ENCODE results near the gene SEC31B. TPM values are rescaled to one million over a fixed set of nuclear protein-coding genes. Genes with fewer than 3 reads are reported as not detected.

SEC31B gene
- total and polyA plus RNA-seq, 2 donors from 2014 or later = 5.6 to 10.6 TPM

GRCh38 chr10:100565206-100565985 lies 45.7 kb upstream of the SEC31B start:
- peak in 1 of 5 donors; percentile 36 for DNase-seq
- Histone ChIP-seq H3K27me3 (ENCODE audit: control insufficient read depth, insufficient read depth, low read length) (peaks cover 8% of the 10 kb centered on the region), H3K4me1 (ENCODE audit: control insufficient read depth in 2 of 3, insufficient read depth in 2 of 3, low read depth in 1 of 3, low read length in 3 of 3) (peaks cover 0 to 5% (median 0%) of the 10 kb centered on the region in 3 donors), H3K4me3 (ENCODE audit: low read length in 3 of 3) (no peak overlapping the region), H3K9ac (ENCODE audit: low read length in 3 of 3) (no peak overlapping the region), H3K36me3 (ENCODE audit: control insufficient read depth in 2 of 3, insufficient read depth in 3 of 3, low read length in 3 of 3) (no peaks in the 10 kb centered on the region), H3K9me3 (ENCODE audit: control insufficient read depth in 2 of 3, insufficient read depth in 1 of 3, low read length in 3 of 3) (peaks cover 0 to 3% (median 0%) of the 10 kb centered on the region in 3 donors), H3K27ac (ENCODE audit: low read depth in 2 of 2, low read length in 2 of 2) (no peak overlapping the region)
- intact Hi-C loops (cut with DNase I) = loop anchor here (10.0 kb wide), 1 partner anchor 309 kb away; no protein-coding TSS in a partner anchor
- FAIRE-seq = no peak
- no peak for TF ChIP-seq CTCF (IDR thresholded peaks at IDR 0.05; ENCODE audit: borderline replicate concordance, extremely low read depth, insufficient read depth)

GRCh38 chr10:100562008-100562672 lies 42.5 kb upstream of the SEC31B start:
- Histone ChIP-seq H3K9ac (ENCODE audit: low read length in 3 of 3) (no peak overlapping the region), H3K36me3 (ENCODE audit: control insufficient read depth in 2 of 3, insufficient read depth in 3 of 3, low read length in 3 of 3) (no peaks in the 10 kb centered on the region), H3K4me3 (ENCODE audit: low read length in 3 of 3) (no peak overlapping the region), H3K4me1 (ENCODE audit: control insufficient read depth in 2 of 3, insufficient read depth in 2 of 3, low read depth in 1 of 3, low read length in 3 of 3) (no peaks in the 10 kb centered on the region), H3K27me3 (ENCODE audit: control insufficient read depth, insufficient read depth, low read length) (peaks cover 5% of the 10 kb centered on the region), H3K27ac (ENCODE audit: low read depth in 2 of 2, low read length in 2 of 2) (no peak overlapping the region), H3K9me3 (ENCODE audit: control insufficient read depth in 2 of 3, insufficient read depth in 1 of 3, low read length in 3 of 3) (no peaks in the 10 kb centered on the region)
- peak; percentile 99 for TF ChIP-seq CTCF (IDR thresholded peaks at IDR 0.05; ENCODE audit: borderline replicate concordance, extremely low read depth, insufficient read depth)
- intact Hi-C loops (cut with DNase I) = loop anchor here (10.0 kb wide), 1 partner anchor 313 kb away; no protein-coding TSS in a partner anchor
- DNase-seq (peak; percentile 90 to 94 (median 93)), FAIRE-seq (no peak)

- no peak for TF ChIP-seq CTCF (IDR thresholded peaks at IDR 0.05; ENCODE audit: borderline replicate concordance, extremely low read depth, insufficient read depth)
- Histone ChIP-seq H3K27ac (ENCODE audit: low read depth in 2 of 2, low read length in 2 of 2) (no peak overlapping the region), H3K27me3 (ENCODE audit: control insufficient read depth, insufficient read depth, low read length) (peaks cover 5% of the 10 kb centered on the region), H3K4me1 (ENCODE audit: control insufficient read depth in 2 of 3, insufficient read depth in 2 of 3, low read depth in 1 of 3, low read length in 3 of 3) (no peaks in the 10 kb centered on the region), H3K9ac (ENCODE audit: low read length in 3 of 3) (no peak overlapping the region), H3K4me3 (ENCODE audit: low read length in 3 of 3) (no peak overlapping the region), H3K9me3 (ENCODE audit: control insufficient read depth in 2 of 3, insufficient read depth in 1 of 3, low read length in 3 of 3) (no peaks in the 10 kb centered on the region), H3K36me3 (ENCODE audit: control insufficient read depth in 2 of 3, insufficient read depth in 3 of 3, low read length in 3 of 3) (no peaks in the 10 kb centered on the region)
- intact Hi-C loops (cut with DNase I) = loop anchor here (10.0 kb wide), 1 partner anchor 314 kb away; no protein-coding TSS in a partner anchor
- FAIRE-seq (no peak), DNase-seq (no peak)
Measured at GRCh38 chr10:100561005-100561404, 41.3 kb upstream of the SEC31B start.

All from kidney (tissue), 14 donors.